Adrenal gland (tissue), 5 donors: ENCODE measurements around the gene BATF.

ENCODE experiments used
- POLR2A ChIP-seq, 2 donors: fragments of 450-650 bp; IDR thresholded peaks; one replicate each; pipeline ENCODE4 v1.6.1; 2017; ENCODE audit warnings: antibody characterized with exemption in 2 of 2, mild to moderate bottlenecking in 2 of 2, moderate library complexity in 1 of 2
- TF ChIP-seq, protein P1 (sequence below), 6 experiments: fragments of 450-650 bp in 4 of 6; fragments of 200-600 bp in 2 of 6; sonication (generic) in 1 of 6; IDR thresholded peaks; 1 replicate in 5 of 6; 2 replicates in 1 of 6; pipeline versions ENCODE4 v1.5.1 to v1.8.0; 2016 to 2021; ENCODE audit warnings: antibody characterized with exemption in 6 of 6, mild to moderate bottlenecking in 2 of 6, moderate library complexity in 1 of 6
- donor health status: DM: no; HTN: no; CAD: no.

DNA sequence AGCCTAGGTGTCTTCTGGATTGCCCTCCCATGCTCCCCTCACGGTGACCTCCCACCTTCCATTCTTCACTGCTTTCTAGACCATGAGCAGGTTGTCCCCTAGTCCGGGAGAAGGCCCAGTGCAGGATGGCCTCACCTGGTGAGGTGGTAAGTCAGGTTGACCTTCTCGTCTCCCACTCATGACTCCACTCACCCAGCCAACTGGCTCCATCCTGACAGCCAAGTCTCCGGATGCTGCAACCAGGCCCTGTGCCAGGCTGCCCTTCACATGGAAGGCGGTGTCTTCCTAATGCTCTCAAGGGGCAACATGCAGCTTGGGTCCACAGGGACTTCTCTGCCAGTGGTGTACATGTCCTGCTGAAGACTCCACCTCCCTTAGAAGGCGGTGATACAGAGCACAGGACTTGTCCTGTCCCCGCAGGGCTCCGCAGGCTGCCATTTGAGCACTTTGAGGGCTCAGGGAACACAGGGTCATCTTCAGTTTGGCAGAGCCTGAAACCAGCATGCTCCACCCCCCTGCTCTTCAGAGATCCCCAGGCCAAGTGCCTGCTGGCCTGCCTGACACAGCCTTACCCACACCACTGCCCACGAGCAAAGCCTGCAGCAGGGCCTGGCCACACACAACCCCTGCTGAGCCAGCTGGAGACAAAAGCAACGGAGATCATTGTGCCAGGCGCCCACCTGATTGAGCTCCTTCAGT lies 25.4 kb downstream of the BATF start:
- TF ChIP-seq, protein P1, sequence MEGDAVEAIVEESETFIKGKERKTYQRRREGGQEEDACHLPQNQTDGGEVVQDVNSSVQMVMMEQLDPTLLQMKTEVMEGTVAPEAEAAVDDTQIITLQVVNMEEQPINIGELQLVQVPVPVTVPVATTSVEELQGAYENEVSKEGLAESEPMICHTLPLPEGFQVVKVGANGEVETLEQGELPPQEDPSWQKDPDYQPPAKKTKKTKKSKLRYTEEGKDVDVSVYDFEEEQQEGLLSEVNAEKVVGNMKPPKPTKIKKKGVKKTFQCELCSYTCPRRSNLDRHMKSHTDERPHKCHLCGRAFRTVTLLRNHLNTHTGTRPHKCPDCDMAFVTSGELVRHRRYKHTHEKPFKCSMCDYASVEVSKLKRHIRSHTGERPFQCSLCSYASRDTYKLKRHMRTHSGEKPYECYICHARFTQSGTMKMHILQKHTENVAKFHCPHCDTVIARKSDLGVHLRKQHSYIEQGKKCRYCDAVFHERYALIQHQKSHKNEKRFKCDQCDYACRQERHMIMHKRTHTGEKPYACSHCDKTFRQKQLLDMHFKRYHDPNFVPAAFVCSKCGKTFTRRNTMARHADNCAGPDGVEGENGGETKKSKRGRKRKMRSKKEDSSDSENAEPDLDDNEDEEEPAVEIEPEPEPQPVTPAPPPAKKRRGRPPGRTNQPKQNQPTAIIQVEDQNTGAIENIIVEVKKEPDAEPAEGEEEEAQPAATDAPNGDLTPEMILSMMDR (IDR thresholded peaks at IDR 0.05) = no peak
- TF ChIP-seq POLR2A (IDR thresholded peaks at IDR 0.05) = no peak
